ENCODE data around the gene NDST4. TPM values are rescaled to one million over a fixed set of nuclear protein-coding genes. Genes with fewer than 3 reads are reported as not detected.
"Not testable (repeated sequence)": the region's sequence is repeated elsewhere in the genome, so short reads cannot be mapped to it uniquely, and the experiment has no call there.

NDST4 gene
- total RNA-seq, 1 donor from 2014 or later: not detected

- Mint-ChIP-seq H3K27me3 (no peaks in the 10 kb centered on the region), H3K36me3 (ENCODE audit: low read depth) (no peaks in the 10 kb centered on the region), H3K9me3 (no peaks in the 10 kb centered on the region), H3K4me3 (no peak overlapping the region), H3K27ac (no peak overlapping the region), H3K4me1 (no peaks in the 10 kb centered on the region)
- DNase-seq: no peak
- intact Hi-C loops (cut with micrococcal nuclease): no loop called here
These were observed 115.1 kb downstream of the NDST4 start for GRCh38 chr4:114998316-114998715.

GRCh38 chr4:114997576-114998247 lies 115.7 kb downstream of the NDST4 start:
- Mint-ChIP-seq H3K4me1 (no peaks in the 10 kb centered on the region), H3K4me3 (no peak overlapping the region), H3K9me3 (no peaks in the 10 kb centered on the region), H3K27me3 (no peaks in the 10 kb centered on the region), H3K27ac (no peak overlapping the region), H3K36me3 (ENCODE audit: low read depth) (no peaks in the 10 kb centered on the region)
- DNase-seq: no peak
- intact Hi-C loops (cut with micrococcal nuclease): no loop called here

GRCh38 chr4:114986133-114986532 lies 127.3 kb downstream of the NDST4 start:
- no peaks in the 10 kb centered on the region for H3K27me3 Mint-ChIP-seq
- H3K4me3 Mint-ChIP-seq: no peak overlapping the region
- no peaks in the 10 kb centered on the region for H3K4me1 Mint-ChIP-seq
- intact Hi-C loops (cut with micrococcal nuclease): no loop called here
- no peaks in the 10 kb centered on the region for H3K9me3 Mint-ChIP-seq
- H3K27ac Mint-ChIP-seq: no peak overlapping the region
- H3K36me3 Mint-ChIP-seq (ENCODE audit: low read depth): no peaks in the 10 kb centered on the region
- no peak for DNase-seq

- no peak for DNase-seq
- H3K27me3 Mint-ChIP-seq: no peaks in the 10 kb centered on the region
- intact Hi-C loops (cut with micrococcal nuclease): no loop called here
- no peaks in the 10 kb centered on the region for H3K36me3 Mint-ChIP-seq (ENCODE audit: low read depth)
- H3K4me1 Mint-ChIP-seq: no peaks in the 10 kb centered on the region
- no peak overlapping the region for H3K4me3 Mint-ChIP-seq
- H3K9me3 Mint-ChIP-seq: no peaks in the 10 kb centered on the region
- no peak overlapping the region for H3K27ac Mint-ChIP-seq
These were observed 132.3 kb downstream of the NDST4 start for GRCh38 chr4:114980932-114981708.

- intact Hi-C loops (cut with micrococcal nuclease); DNase-seq; H3K9me3 Mint-ChIP-seq; H3K27ac Mint-ChIP-seq; H3K27me3 Mint-ChIP-seq; H3K36me3 Mint-ChIP-seq (ENCODE audit: low read depth); H3K4me1 Mint-ChIP-seq; H3K4me3 Mint-ChIP-seq: not testable (repeated sequence)
These were observed 133.0 kb downstream of the NDST4 start for GRCh38 chr4:114980399-114980798.

GRCh38 chr4:114976901-114977300 lies 136.5 kb downstream of the NDST4 start:
- no peak for DNase-seq
- intact Hi-C loops (cut with micrococcal nuclease): no loop called here
- H3K36me3 Mint-ChIP-seq (ENCODE audit: low read depth): no peaks in the 10 kb centered on the region
- H3K9me3 Mint-ChIP-seq: no peaks in the 10 kb centered on the region
- H3K27me3 Mint-ChIP-seq: no peaks in the 10 kb centered on the region
- H3K27ac Mint-ChIP-seq: no peak overlapping the region
- H3K4me3 Mint-ChIP-seq: no peak overlapping the region
- no peaks in the 10 kb centered on the region for H3K4me1 Mint-ChIP-seq

GRCh38 chr4:114964026-114964425 lies 149.4 kb downstream of the NDST4 start:
- no peaks in the 10 kb centered on the region for H3K36me3 Mint-ChIP-seq (ENCODE audit: low read depth)
- intact Hi-C loops (cut with micrococcal nuclease): no loop called here
- DNase-seq: no peak
- H3K4me3 Mint-ChIP-seq: no peak overlapping the region
- H3K27ac Mint-ChIP-seq: no peak overlapping the region
- no peaks in the 10 kb centered on the region for H3K9me3 Mint-ChIP-seq
- H3K4me1 Mint-ChIP-seq: no peaks in the 10 kb centered on the region
- H3K27me3 Mint-ChIP-seq: no peaks in the 10 kb centered on the region

- Mint-ChIP-seq H3K4me3 (no peak overlapping the region), H3K9me3 (no peaks in the 10 kb centered on the region), H3K27me3 (no peaks in the 10 kb centered on the region), H3K4me1 (no peaks in the 10 kb centered on the region), H3K36me3 (ENCODE audit: low read depth) (no peaks in the 10 kb centered on the region), H3K27ac (no peak overlapping the region)
- intact Hi-C loops (cut with micrococcal nuclease): no loop called here
- DNase-seq: no peak
These were observed 167.8 kb downstream of the NDST4 start for GRCh38 chr4:114945616-114946015.

- H3K27me3 Mint-ChIP-seq: no peaks in the 10 kb centered on the region
These were observed 171.9 kb downstream of the NDST4 start for GRCh38 chr4:114941503-114941902.

GRCh38 chr4:114927881-114928280 lies 185.5 kb downstream of the NDST4 start:
- no peaks in the 10 kb centered on the region for H3K9me3 Mint-ChIP-seq
- H3K27ac Mint-ChIP-seq: no peak overlapping the region
- no peaks in the 10 kb centered on the region for H3K27me3 Mint-ChIP-seq
- no peak overlapping the region for H3K4me3 Mint-ChIP-seq
- DNase-seq: no peak
- H3K36me3 Mint-ChIP-seq (ENCODE audit: low read depth): no peaks in the 10 kb centered on the region
- H3K4me1 Mint-ChIP-seq: no peaks in the 10 kb centered on the region
- intact Hi-C loops (cut with micrococcal nuclease): no loop called here

More at GRCh38 chr4:114941503-114941902, 171.9 kb downstream of the NDST4 start:
- Mint-ChIP-seq H3K4me1 (no peaks in the 10 kb centered on the region), H3K36me3 (ENCODE audit: low read depth) (no peaks in the 10 kb centered on the region), H3K9me3 (no peaks in the 10 kb centered on the region), H3K4me3 (no peak overlapping the region), H3K27ac (no peak overlapping the region)
- no peak for DNase-seq
- intact Hi-C loops (cut with micrococcal nuclease): no loop called here

GRCh38 chr4:114926583-114926982 lies 186.8 kb downstream of the NDST4 start:
- DNase-seq: no peak
- no peaks in the 10 kb centered on the region for H3K4me1 Mint-ChIP-seq
- H3K9me3 Mint-ChIP-seq: no peaks in the 10 kb centered on the region
- no peak overlapping the region for H3K27ac Mint-ChIP-seq
- no peaks in the 10 kb centered on the region for H3K36me3 Mint-ChIP-seq (ENCODE audit: low read depth)
- no peaks in the 10 kb centered on the region for H3K27me3 Mint-ChIP-seq
- intact Hi-C loops (cut with micrococcal nuclease): no loop called here
- H3K4me3 Mint-ChIP-seq: no peak overlapping the region

- Mint-ChIP-seq H3K36me3 (ENCODE audit: low read depth) (no peaks in the 10 kb centered on the region), H3K4me1 (no peaks in the 10 kb centered on the region), H3K27ac (no peak overlapping the region), H3K9me3 (no peaks in the 10 kb centered on the region), H3K27me3 (no peaks in the 10 kb centered on the region), H3K4me3 (no peak overlapping the region)
- no peak for DNase-seq
- intact Hi-C loops (cut with micrococcal nuclease): no loop called here
These were observed 189.1 kb downstream of the NDST4 start for GRCh38 chr4:114924311-114924710.

GRCh38 chr4:114922592-114922933 lies 190.9 kb downstream of the NDST4 start:
- intact Hi-C loops (cut with micrococcal nuclease): no loop called here
- Mint-ChIP-seq H3K9me3 (no peaks in the 10 kb centered on the region), H3K27ac (no peak overlapping the region), H3K4me3 (no peak overlapping the region), H3K4me1 (no peaks in the 10 kb centered on the region), H3K36me3 (ENCODE audit: low read depth) (no peaks in the 10 kb centered on the region), H3K27me3 (no peaks in the 10 kb centered on the region)
- DNase-seq: no peak

GRCh38 chr4:114921790-114922591 lies 191.4 kb downstream of the NDST4 start:
- Mint-ChIP-seq H3K9me3 (no peaks in the 10 kb centered on the region), H3K27ac (no peak overlapping the region), H3K4me1 (no peaks in the 10 kb centered on the region), H3K27me3 (no peaks in the 10 kb centered on the region), H3K4me3 (no peak overlapping the region), H3K36me3 (ENCODE audit: low read depth) (no peaks in the 10 kb centered on the region)
- DNase-seq: no peak
- intact Hi-C loops (cut with micrococcal nuclease): no loop called here
